Tongue (tissue), 2 donors: ENCODE results near the gene SESN1. TPM values are rescaled to one million over a fixed set of nuclear protein-coding genes. Genes with fewer than 3 reads are reported as not detected.
"Not testable (repeated sequence)": the region's sequence is repeated elsewhere in the genome, so short reads cannot be mapped to it uniquely, and the experiment has no call there.

Experiments
- DNase-seq: peaks from one replicate; pipeline ENCODE4 v3.0.0-alpha.2; 2015
- total RNA-seq: library from RNA; depleted of rRNA; stranded (reverse); fragments of >200 nt; gene quantifications from one replicate; pipeline ENCODE4 v1.2.3, GENCODE V29; 2014

SESN1 gene
- 123 TPM for total RNA-seq

DNA sequence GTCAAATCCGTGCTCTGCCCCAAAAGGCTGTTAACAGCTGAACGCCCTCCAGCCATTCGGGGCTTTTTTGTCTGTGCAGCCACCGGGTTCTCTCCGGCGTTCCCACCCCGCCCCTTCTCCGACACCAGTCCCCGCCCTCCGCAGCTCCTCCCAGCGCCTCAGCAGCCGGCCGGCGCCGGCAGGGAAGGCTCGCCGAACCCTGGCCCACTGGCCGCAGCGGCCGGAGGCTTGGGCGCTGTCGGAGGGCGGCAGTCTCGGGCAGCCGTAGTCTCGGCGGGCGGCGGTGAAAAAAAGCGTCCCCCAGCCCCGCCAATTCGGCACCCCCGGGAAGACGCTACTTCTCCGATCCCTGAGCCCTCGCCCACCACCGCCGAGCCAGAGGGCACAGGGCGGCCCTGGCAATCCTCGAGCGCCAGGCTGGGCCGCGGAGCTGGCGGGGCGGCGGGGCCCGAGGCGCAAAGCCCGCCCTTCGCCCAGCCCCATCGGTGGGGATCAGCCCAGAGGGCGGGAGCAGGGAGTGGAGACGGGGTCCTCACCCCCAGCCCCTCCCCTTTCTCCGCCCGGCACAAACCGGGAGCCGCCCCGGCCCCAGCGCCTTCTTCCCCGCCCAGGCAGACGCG lies at the start of gene SESN1:
Gene SESN1 (minus strand): TSS at position 431 of the 620 bp plus-strand sequence. CDS start 773 bp downstream, outside the sequence.
- DNase-seq = peak; percentile 97

DNA sequence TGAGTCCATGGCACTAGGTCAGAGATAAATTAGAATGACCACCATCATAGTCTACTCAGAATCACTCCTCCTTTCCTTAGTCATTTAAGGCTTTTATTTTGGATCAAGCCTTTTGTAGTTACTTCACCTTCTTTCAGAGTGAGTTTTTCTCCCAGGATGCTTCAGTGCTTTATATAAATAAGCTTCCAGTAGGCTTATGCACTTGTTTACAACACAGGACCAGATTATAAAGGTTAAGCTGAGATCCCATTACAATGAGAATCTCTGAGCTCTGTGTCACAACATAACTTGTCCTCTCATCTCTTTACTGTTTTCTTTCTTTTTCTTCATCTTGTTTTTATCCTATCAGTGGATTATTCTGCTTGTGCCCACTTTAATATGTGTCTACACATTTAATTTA lies 48.5 kb upstream of the SESN1 start:
- DNase-seq = no peak

DNA sequence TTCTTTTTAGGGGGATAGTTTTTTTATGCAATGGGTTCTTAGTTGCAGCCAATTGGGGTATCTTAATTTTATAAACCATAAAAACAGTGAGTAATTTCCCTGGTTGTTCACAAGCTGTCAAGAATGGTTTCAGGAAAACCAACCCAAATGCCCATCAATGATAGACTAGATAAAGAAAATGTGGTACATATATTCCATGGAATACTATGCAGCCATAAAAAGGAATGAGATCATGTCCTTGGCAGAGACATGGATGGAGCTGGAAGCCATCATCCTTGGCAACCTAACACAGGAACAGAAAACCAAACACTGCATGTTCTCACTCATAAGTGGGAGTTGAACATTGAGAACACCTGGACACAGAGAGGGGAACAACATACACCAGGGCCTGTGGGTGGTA lies 47.4 kb upstream of the SESN1 start:
- not testable (repeated sequence) for DNase-seq

DNA sequence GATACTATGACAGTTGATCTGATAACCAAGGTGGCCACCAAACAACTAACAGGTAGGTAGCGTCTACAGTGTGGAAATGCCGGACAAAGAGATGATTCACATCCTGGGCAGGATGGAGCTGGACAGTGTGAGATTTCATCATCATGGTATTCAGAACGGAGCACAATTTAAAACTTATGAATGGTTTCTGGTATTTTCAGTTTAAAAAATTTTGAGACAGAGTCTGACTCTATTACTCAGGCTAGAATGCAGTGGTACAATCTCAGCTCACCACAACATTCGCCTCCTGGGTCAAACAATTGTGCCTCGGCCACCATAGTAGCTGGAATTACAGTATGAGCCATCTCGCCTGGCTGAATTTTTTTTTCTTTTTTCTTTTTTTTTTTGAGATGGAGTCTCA lies 44.5 kb upstream of the SESN1 start:
- DNase-seq = no peak

DNA sequence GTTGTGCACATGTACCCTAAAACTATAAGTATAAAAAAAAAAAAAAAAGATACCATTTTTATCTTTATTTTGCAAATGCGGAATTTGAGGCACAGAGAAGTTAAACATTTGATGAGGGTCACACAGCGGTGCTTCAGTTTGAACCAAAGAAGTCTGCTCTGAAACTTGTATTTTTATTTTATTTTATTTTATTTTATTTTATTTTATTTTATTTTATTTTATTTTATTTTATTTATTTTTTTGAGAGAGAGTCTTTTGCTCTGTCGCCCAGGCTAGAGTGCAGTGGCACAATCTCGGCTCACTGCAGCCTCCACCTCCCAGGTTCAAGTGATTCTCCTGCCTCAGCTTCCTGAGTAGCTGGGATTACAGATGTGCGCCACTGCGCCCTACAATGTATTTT lies 41.9 kb upstream of the SESN1 start:
- not testable (repeated sequence) for DNase-seq

DNA sequence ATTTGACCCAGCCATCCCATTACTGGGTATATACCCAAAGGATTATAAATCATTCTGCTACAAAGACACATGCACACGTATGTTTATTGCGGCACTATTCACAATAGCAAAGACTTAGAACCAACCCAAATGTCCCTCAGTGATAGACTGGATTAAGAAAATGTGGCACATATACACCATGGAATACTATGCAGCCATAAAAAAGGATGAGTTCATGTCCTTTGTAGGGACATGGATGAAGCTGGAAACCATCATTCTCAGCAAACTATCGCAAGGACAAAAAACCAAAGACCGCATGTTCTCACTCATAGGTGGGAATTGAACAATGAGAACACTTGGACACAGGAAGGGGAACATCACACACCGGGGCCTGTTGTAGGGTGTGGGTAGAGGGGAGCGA lies 41.4 kb upstream of the SESN1 start:
- DNase-seq = not testable (repeated sequence)

DNA sequence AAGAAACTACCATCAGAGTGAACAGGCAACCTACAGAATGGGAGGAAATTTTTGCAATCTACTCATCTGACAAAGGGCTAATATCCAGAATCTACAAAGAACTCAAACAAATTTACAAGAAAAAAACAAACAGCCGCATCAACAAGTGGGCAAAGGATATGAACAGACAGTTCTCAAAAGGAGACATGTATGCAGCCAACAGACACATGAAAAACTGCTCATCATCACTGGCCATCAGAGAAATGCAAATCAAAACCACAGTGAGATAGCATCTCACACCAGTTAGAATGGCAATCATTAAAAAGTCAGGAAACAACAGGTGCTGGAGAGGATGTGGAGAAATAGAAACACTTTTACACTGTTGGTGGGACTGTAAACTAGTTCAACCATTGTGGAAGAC lies 41.0 kb upstream of the SESN1 start:
- not testable (repeated sequence) for DNase-seq

DNA sequence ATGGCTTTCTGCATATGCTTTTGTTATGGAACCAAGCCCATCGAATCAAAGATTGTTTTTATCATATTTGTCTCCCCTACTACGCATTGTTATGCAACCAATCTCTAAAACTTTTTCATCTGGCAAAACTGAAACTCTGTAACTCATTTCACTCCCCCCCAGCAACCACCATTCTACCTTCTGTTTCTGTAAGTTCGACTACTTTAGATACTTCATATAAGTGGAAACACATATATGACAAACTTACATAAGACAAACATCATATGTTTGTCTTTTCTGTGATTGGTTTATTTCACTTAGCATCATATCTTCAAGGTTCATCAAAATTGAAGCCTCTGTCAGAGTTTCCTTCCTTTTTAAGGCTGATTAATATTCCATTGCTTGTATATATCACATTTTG lies 35.4 kb upstream of the SESN1 start:
- DNase-seq = no peak

DNA sequence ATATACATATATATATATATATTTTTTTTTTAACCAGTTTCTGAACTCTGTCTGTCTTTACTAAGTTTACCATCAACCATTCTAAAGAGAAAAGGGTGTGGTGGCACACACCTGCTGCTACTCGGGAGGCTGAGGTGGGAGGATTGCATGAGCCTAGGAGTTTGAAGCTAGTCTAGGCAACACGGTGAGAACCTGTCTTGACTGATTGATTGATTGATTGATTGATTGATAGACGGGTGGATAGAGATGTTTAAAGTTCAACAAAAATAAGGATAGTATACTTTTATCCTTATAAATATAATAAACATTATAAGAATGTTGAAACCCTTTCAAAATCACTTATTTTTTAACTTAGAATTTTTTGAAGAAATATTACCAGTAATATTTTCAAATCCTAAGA lies 30.9 kb upstream of the SESN1 start:
- DNase-seq = no peak

DNA sequence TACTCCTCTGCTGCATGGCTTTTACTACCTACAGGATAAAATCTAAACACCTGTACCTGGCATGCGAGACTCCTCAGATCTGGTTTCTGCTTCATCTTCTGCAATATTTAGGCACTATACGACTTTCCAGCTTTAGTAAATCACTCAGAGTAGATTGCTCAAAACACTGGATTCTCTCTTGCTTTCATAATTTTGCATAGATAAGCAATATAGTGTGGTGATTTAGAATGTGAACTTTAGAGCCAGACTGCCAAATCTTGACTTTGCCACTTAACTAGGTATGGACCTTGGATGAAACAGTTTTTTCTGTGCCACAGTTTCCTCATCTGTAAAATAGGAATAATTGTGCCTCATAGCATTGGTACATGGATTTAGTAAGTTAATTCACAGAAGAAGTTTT lies 29.6 kb upstream of the SESN1 start:
- no peak for DNase-seq

DNA sequence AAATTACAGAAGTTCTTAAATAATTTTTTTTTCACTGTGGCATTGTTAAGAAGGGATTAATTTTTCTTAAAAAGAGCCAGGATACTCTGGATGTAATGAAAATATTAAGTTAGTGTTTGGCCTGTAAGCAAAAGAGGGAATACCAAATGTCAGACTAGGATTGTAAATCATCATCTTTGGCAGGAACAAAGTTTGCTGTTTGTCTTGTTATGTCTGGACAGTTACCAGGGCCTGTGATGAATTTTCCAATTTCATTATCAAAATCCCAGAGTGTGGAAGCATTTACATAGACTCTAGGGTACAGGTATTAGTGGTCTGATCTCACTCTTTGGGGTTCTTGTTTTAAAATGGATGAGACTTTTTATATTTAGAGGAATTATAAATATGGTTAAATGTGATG lies 26.8 kb upstream of the SESN1 start:
- peak; percentile 12 for DNase-seq

DNA sequence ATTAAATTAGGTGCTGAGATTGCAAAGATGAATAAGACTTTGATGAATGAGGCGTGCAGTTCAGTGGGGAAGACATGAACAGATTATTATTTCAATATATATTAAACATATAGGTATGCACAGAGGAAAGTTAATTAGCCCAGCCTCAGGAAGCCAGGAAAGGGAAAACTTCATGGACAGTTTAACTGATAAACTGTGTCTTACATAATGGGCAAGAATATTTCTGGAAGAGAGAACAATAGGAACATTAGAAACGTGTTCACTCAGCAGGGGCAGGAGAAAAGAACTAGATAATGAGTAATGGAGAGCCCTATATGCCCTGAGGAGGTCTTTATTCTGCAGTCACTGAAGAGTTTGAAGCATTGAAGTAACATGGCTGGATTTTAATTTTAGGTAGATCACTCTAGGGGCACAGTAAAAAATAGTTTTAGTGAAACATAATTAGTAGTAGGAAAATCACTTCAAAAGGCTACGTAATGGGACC lies 24.3 kb upstream of the SESN1 start:
- DNase-seq = no peak

DNA sequence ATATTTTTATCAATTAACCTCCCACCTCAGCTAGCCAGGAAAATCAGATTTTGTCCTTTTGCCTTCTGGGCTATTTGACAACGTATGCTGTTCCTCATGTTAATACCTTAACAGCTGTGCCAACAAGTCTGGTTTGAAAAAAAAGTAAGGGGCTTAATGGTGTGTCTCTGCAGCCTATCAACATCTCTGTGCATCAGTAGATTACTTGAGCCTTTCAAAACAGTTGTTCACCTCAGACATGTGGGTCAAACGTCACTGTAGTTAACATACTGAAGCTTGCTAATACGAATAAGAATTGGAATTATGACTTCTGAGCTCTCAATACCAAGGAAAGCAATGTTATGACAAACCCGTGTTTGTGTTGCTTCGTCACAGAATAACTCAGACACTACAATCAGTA lies 23.7 kb upstream of the SESN1 start:
- DNase-seq = peak; percentile 37

DNA sequence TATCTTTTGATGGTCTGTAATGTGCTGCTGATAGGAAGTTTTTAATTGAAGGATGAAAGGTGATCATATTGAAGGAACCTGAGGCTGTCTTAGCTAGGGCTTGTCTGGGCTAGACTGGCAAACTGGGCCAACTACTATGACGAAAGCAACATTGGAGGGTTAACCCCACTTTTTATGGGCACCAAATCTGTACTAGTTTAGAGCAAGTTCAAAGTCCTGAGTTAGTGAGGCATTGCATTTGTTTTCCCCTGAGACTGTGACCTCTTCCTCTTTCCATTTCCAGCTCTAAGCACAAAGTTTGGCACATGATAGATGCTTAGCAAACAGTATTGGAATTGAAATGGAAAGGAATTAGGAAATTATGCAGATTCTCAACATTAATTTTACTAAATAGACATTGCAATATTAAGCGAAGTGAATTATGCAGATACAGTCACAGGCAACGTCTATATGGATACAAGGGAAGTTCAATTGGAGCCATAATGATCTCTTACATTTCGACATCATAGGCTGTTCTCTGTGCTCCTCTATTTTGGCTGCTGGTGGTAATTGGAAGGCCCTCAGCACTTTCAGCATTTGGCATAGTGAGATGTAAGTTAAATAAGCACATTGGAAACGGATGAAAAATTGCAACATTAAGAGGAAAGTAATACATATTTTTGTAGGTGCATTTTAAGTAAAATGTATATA lies 22.8 kb upstream of the SESN1 start:
- no peak for DNase-seq

DNA sequence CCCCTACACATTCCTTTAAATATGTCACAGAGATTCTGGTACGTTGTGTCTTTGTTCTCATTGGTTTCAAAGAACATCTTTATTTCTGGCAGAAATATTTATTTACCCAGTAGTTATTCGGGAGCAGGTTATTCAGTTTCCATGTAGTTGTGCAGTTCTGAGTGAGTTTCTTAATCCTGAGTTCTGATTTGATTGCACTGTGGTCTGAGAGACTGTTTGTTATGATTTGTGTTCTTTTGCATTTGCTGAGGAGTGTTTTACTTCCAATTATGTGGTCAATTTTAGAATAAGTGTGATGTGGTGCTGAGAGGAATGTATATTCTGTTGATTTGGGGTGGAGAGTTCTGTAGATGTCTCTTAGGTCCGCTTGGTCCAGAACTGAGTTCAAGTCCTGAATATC lies 18.0 kb upstream of the SESN1 start:
- not testable (repeated sequence) for DNase-seq

DNA sequence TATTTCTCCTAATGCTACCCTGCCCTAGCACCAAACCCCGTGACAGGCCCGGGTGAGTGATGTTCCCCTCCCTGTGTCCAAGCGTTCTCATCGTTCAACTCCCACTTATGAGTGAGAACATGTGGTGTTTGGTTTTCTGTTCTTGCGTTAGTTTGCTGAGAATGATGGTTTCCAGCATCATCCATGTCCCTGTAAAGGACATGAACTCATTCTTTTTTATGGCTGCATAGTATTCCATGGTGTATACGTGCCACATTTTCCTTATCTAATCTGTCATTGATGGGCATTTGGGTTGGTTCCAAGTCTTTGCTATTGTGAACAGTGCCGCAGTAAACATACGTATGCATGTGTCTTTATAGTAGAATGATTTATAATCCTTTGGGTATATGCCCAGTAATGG lies 15.0 kb upstream of the SESN1 start:
- DNase-seq = not testable (repeated sequence)

DNA sequence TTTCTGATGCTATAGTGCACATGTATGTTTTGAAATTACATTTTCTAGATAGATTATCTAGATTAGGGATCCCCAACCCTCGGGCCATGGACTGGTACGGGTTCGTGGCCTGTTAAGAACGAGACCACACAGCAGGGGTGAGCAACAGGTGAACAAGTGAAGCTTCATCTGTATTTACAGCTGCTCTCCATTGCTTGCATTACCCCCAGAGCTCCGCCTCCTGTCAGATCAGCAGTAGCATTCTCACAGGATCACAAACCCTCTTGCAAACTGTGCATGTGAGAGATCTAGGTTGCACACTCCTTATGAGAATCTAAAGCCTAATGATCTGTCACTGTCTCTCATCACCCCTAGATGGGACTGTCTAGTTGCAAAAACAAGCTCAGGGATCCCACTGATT lies 11.0 kb upstream of the SESN1 start:
- no peak for DNase-seq

DNA sequence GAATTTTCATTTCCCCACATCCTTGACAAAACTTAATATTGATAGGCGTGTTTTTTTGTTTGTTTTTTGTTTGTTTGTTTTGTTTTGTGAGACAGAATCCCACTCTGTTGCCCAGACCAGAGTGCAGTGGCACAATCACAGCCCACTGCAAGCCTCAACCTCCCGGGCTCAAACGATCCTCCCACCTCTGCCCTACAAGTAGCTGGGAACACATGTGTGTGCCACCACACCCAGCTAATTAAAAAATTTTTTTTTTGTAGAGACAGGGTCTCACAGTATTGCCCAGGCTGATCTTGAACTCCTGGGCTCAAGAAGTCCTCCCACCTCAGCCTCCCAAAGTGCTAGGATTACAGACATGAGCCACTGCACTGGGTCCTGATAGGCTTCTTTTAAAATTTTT lies 9.9 kb upstream of the SESN1 start:
- no peak for DNase-seq

DNA sequence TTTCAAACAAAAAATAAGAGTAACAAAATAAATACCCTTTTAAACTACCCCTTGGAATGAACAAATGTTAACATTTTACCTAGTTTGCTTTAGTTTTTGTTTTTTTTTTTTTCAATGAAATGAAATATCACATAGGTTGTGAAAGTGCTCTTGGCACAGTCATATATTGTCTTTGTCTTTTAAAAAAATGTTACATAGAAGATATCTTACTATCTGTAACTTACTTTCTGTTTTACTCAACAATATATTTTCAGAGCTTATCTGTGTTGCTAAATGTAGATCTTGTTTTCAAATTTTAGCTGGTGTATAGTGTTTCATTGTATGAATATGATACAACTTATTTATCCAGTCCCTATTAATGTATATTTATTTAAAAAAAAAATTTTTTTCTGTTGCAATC lies 9.3 kb upstream of the SESN1 start:
- no peak for DNase-seq

DNA sequence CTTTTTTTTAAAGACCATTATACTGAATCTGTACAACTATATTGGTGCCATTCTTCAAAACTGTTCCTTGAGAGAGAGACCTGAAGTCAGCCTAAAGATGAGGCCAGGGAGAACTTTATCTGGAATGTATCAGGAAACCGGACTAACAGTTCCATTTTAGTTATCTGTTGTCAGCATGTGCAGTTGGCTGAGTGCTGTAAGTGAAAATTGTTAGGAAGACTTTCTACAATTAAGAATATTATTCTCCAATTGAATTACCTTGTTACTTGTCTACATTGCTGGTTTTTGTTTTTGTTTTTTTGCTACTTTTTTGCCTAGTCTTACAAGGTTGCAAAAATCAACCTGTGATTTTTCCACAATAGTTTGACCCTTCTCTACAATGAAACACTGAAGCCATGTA lies 8.1 kb upstream of the SESN1 start:
- no peak for DNase-seq

DNA sequence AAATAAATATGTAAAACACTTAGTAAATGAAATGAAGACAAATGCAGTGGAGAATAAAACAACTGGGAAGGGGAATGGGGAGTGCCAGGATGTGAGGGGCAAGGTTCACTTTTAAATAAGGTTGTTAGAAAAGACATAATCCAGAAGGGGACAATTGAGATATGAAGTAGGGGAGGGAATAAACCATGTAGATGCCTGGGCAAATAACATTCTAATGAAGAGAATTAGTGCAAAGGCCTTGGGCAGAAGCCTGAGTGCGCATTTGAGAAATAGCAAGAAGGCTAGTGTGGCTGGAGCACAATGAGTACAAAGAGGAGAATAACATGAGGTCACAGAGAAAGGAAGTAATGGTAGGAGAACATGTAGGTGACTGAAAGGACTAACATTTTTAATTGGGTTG lies 3.0 kb upstream of the SESN1 start:
- DNase-seq = no peak

DNA sequence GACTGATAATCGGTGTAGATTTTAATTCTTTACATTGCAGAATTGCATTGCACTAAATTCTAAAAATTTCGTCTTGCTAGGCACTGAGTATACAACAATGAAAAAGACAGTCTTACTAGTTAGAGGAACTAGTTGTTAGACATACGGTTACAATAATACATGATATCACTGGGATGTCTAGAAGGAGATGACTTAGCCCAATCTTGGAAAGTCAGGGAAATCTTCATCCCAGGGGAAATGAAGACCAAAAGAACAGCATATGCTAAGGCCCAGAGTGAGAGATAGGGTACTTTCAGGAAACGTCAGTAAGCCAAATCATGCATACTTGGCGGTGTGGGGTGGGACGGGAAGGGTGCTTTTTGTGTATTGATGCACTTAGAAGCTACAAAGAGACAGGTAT lies 1.6 kb upstream of the SESN1 start:
- DNase-seq = no peak

DNA sequence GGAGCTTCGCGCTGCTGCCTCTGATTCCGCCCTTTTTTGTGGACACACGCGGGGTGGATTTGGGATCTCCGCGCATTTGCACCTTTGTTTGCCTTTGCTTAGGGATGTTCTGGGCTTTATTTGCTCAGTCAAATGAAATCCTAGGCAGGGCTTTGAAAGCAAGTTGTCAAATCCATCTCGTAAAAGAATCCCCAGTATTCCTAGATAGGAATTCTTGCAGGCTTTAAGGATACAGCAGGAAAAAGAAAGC lies 1.1 kb upstream of the SESN1 start:
- DNase-seq = no peak

DNA sequence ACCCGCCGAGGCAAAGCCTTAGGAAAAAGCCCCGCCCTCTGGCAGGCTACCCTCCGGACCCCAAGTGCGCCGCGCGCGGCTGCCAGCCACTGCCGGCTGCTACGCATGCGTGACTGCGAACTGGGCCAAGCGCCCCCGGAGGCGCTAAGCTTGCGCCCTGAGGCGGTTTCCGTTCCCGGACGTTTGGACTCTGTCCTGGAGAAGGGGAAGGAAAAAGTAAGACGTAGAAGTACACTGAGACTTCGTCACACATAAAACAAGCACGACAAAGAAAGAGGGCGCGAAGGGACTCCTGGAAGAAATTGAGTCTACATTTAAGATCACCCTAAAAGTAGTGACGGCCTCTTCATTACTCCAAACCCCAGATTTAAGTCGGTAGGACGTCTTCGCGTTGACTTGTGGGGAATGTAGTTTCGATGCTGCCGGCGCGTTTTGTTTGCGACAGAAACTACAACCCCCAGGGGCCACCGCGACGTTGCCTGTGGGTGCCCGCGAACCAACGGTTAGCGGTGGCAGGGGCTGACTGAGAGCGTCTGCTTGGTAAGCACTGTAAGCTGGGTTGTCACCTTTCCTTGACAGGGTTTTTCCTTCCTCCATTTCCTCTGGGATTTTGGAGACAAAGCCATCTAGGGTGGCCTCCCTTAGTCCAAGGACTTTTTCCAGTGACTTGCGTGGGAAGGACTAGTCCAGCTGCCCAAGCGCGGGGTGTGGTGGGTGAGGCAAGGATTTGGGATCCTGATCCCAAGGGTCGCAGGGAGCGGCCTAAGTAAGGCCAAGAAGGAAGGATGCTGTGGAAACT lies 589 bp upstream of the SESN1 start, which contains the start of gene CEP57L1:
Gene CEP57L1 (plus strand): TSS at position 472 of the 799 bp plus-strand sequence. CDS start 49,715 bp downstream, outside the sequence.
- DNase-seq = peak; percentile 99
